ENCODE measurements around the gene FGGY. TPM values are rescaled to one million over a fixed set of nuclear protein-coding genes. Genes with fewer than 3 reads are reported as not detected.

The FGGY gene
- total RNA-seq, 2 donors from 2014 or later = 12.2 to 17.4 TPM

- no peak for DNase-seq
- intact Hi-C loops (cut with DNase I) = no loop called here
- ATAC-seq = no peak
- Histone ChIP-seq H3K4me3 (no peak overlapping the region), H3K36me3 (replicated peaks in 1 of 2; ENCODE audit: insufficient read depth in 1 of 2, low read depth in 2 of 2) (no peaks in the 10 kb centered on the region), H3K27ac (no peak overlapping the region), H3K4me1 (peaks cover 15% of the 10 kb centered on the region), H3K27me3 (no peaks in the 10 kb centered on the region), H3K9me3 (no peaks in the 10 kb centered on the region)
- 58 to 72% methylated on average over 6 of the region's 6 CpGs for WGBS, 2 donors
- TF ChIP-seq POLR2A (IDR thresholded peaks at IDR 0.05) (no peak), CTCF (IDR thresholded peaks at IDR 0.05) (no peak)
These were observed 19.7 kb downstream of the FGGY start for GRCh38 chr1:59316497-59317128.

DNA sequence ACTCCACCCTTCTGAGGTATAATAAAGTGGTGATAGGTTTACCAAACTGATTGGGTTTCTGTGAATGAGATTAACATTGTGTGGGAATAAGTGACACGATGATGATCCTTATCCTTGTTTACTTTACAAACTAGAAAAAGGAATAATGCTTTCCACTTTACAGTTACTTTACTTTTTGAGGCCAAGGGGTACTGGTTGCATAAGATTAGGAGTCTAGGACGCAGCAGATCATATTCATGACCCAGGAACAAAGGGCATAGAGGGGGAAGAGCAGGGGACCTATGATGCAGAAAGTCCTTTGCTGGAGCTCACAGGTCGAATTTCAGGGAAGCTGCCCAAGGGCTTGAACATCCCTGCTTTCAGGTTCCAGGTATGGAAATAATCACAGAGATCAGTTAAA is 20.4 kb downstream of the FGGY start:
- intact Hi-C loops (cut with DNase I) = no loop called here
- peaks cover 15% of the 10 kb centered on the region for H3K4me1 ChIP-seq
- 63 to 76% methylated on average over 3 of the region's 3 CpGs for WGBS, 2 donors
- TF ChIP-seq POLR2A (IDR thresholded peaks at IDR 0.05) = no peak
- no peak for TF ChIP-seq CTCF (IDR thresholded peaks at IDR 0.05)
- no peaks in the 10 kb centered on the region for H3K27me3 ChIP-seq
- H3K9me3 ChIP-seq = no peaks in the 10 kb centered on the region
- no peak for DNase-seq
- no peak for ATAC-seq
- H3K36me3 ChIP-seq (replicated peaks in 1 of 2; ENCODE audit: insufficient read depth in 1 of 2, low read depth in 2 of 2) = no peaks in the 10 kb centered on the region
- no peak overlapping the region for H3K4me3 ChIP-seq
- H3K27ac ChIP-seq = no peak overlapping the region

DNA sequence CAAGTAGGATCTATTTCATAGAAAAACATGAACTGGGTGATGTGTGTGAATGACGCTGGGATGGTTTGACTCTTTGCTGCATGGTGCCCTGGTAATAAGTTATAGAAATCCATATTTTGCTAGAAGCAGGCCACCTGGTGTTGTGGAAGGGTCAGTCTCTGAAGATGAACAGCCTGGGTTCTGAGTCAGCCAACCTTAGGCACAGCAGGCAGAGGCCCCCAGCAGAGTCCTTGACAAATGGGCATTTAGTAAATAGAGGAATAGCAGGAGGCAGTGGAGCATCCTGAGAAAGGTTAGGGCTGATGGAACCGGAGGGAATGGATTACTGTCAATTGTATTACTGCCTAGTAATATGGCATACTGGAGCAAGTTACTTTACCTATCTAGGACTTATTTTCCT is 20.9 kb downstream of the FGGY start:
- intact Hi-C loops (cut with DNase I) = no loop called here
- Histone ChIP-seq H3K4me1 (peaks cover 15% of the 10 kb centered on the region), H3K27ac (no peak overlapping the region), H3K27me3 (no peaks in the 10 kb centered on the region), H3K4me3 (no peak overlapping the region), H3K9me3 (no peaks in the 10 kb centered on the region), H3K36me3 (replicated peaks in 1 of 2; ENCODE audit: insufficient read depth in 1 of 2, low read depth in 2 of 2) (no peaks in the 10 kb centered on the region)
- TF ChIP-seq POLR2A (IDR thresholded peaks at IDR 0.05) (no peak), CTCF (IDR thresholded peaks at IDR 0.05) (no peak)
- 75 to 97% methylated on average over 2 of the region's 2 CpGs for WGBS, 2 donors
- ATAC-seq (no peak), DNase-seq (no peak)

DNA sequence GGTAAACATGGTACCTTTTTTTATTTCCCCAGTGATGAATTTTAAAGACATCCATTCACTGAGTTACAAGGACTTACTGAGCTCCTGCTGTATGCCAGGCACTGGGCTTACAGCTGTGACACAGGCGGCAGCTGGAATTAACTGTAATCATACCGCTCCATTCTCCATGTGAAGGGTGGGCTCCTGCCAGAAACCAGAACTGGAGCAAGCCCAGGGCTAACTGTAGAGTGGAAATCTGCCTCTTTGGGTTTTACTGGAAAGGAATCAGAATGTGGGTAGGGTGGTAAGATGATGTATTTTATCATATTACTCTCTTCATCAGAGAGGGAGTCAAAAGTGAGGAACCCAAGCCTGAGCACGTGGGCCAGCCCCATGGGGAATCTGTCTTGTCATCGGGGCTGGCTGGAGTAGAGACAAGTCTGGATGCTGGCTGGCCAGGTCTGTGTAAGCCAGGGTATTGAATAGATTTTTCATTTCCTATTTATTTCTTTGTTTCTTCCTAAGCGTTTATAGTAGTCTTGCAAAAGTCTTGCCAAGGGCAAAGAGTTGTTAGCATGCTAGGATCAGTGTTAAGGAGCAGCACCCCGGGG is 21.5 kb downstream of the FGGY start:
- no peaks in the 10 kb centered on the region for H3K9me3 ChIP-seq
- DNase-seq = no peak
- H3K4me1 ChIP-seq = peaks cover 20% of the 10 kb centered on the region
- TF ChIP-seq CTCF (IDR thresholded peaks at IDR 0.05) = no peak
- TF ChIP-seq POLR2A (IDR thresholded peaks at IDR 0.05) = no peak
- 87 to 88% methylated on average over 6 of the region's 6 CpGs for WGBS, 2 donors
- H3K4me3 ChIP-seq = no peak overlapping the region
- no peaks in the 10 kb centered on the region for H3K27me3 ChIP-seq
- intact Hi-C loops (cut with DNase I) = no loop called here
- ATAC-seq = no peak
- no peaks in the 10 kb centered on the region for H3K36me3 ChIP-seq (replicated peaks in 1 of 2; ENCODE audit: insufficient read depth in 1 of 2, low read depth in 2 of 2)
- no peak overlapping the region for H3K27ac ChIP-seq

GRCh38 chr1:59322394-59322793 is 25.5 kb downstream of the FGGY start:
- Histone ChIP-seq H3K4me3 (no peak overlapping the region), H3K9me3 (no peaks in the 10 kb centered on the region), H3K27me3 (no peaks in the 10 kb centered on the region), H3K27ac (peak overlapping the region in 1 of 4 donors; percentile 19), H3K36me3 (replicated peaks in 1 of 2; ENCODE audit: insufficient read depth in 1 of 2, low read depth in 2 of 2) (no peaks in the 10 kb centered on the region), H3K4me1 (peaks cover 5% of the 10 kb centered on the region)
- ATAC-seq (no peak), DNase-seq (no peak)
- WGBS, 2 donors = 89 to 90% methylated on average over 4 of the region's 4 CpGs
- no peak for TF ChIP-seq CTCF (IDR thresholded peaks at IDR 0.05)
- TF ChIP-seq POLR2A (IDR thresholded peaks at IDR 0.05) = no peak
- intact Hi-C loops (cut with DNase I) = no loop called here

Data from body of pancreas (tissue), 4 donors.